ENCODE measurements around the gene KIF7. TPM values are rescaled to one million over a fixed set of nuclear protein-coding genes. Genes with fewer than 3 reads are reported as not detected.

Gene KIF7
- total and polyA plus RNA-seq, 2 experiments from 2014 or later: 4.6 to 20.1 TPM

DNA sequence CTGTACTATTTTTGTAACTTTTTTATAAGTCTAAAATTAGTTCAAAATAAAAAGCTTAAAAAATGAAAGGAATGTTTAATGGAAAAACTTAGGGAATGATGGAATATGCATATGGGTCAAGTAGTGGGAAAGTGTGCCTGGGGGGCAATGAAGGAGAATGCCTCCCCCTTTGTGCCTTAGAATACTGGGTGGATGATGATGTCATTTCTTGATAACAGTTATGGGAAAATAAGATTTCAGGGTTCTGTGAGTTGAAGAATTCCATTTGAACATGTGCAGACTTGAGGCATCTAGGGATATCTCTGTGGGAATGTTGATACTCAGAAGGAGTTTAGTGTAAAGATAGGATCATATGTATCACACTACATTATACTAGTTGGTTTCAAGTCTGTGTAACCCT, 49.1 kb upstream of the KIF7 start:
- H3K4me1 Mint-ChIP-seq: no peaks in the 10 kb centered on the region
- Histone ChIP-seq H3K79me2 (replicated peaks; ENCODE audit: insufficient read depth) (no peaks in the 10 kb centered on the region), H3K27ac (ENCODE audit: low read depth) (no peak overlapping the region), H3K27me3 (ENCODE audit: insufficient read depth) (no peaks in the 10 kb centered on the region), H4K20me1 (replicated peaks; ENCODE audit: insufficient read depth) (no peaks in the 10 kb centered on the region), H2AFZ (no peak overlapping the region), H3K4me1 (ENCODE audit: insufficient read depth) (no peaks in the 10 kb centered on the region), H3F3A (replicated peaks; ENCODE audit: low read depth) (no peaks in the 10 kb centered on the region), H3K9me2 (ENCODE audit: insufficient read depth) (no peaks in the 10 kb centered on the region), H3K4me3 (no peak overlapping the region), H3K4me2 (no peak overlapping the region), H3K36me3 (ENCODE audit: insufficient read depth) (no peaks in the 10 kb centered on the region)
- no peak overlapping the region for H3K27ac Mint-ChIP-seq
- no peak for DNase-seq (ENCODE audit: low spot score)
- TF ChIP-seq ZNF331 (CRISPR knock-in tag; IDR thresholded peaks at IDR 0.05; ENCODE audit: low read depth) (no peak), CREB1 (CRISPR knock-in tag; IDR thresholded peaks at IDR 0.05; ENCODE audit: low read depth) (no peak), POLR2AphosphoS5 (IDR thresholded peaks at IDR 0.05; ENCODE audit: low read depth) (no peak), STAT1 (IDR thresholded peaks at IDR 0.05; ENCODE audit: unreplicated experiment) (no peak), EZH2phosphoT487 (IDR thresholded peaks at IDR 0.05; ENCODE audit: unreplicated experiment) (no peak), EZH2 (IDR thresholded peaks at IDR 0.05; ENCODE audit: low read depth, unreplicated experiment) (no peak), NANOG (IDR thresholded peaks at IDR 0.05; ENCODE audit: borderline replicate concordance) (no peak), ZNF114 (CRISPR knock-in tag; IDR thresholded peaks at IDR 0.05) (no peak), JUNB (IDR thresholded peaks at IDR 0.05; ENCODE audit: unreplicated experiment) (no peak)
- TF ChIP-seq, protein P1, sequence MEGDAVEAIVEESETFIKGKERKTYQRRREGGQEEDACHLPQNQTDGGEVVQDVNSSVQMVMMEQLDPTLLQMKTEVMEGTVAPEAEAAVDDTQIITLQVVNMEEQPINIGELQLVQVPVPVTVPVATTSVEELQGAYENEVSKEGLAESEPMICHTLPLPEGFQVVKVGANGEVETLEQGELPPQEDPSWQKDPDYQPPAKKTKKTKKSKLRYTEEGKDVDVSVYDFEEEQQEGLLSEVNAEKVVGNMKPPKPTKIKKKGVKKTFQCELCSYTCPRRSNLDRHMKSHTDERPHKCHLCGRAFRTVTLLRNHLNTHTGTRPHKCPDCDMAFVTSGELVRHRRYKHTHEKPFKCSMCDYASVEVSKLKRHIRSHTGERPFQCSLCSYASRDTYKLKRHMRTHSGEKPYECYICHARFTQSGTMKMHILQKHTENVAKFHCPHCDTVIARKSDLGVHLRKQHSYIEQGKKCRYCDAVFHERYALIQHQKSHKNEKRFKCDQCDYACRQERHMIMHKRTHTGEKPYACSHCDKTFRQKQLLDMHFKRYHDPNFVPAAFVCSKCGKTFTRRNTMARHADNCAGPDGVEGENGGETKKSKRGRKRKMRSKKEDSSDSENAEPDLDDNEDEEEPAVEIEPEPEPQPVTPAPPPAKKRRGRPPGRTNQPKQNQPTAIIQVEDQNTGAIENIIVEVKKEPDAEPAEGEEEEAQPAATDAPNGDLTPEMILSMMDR (conservative IDR thresholded peaks at IDR 0.05; ENCODE audit: low read depth in 2 of 2): no peak
- TF ChIP-seq, protein P2, sequence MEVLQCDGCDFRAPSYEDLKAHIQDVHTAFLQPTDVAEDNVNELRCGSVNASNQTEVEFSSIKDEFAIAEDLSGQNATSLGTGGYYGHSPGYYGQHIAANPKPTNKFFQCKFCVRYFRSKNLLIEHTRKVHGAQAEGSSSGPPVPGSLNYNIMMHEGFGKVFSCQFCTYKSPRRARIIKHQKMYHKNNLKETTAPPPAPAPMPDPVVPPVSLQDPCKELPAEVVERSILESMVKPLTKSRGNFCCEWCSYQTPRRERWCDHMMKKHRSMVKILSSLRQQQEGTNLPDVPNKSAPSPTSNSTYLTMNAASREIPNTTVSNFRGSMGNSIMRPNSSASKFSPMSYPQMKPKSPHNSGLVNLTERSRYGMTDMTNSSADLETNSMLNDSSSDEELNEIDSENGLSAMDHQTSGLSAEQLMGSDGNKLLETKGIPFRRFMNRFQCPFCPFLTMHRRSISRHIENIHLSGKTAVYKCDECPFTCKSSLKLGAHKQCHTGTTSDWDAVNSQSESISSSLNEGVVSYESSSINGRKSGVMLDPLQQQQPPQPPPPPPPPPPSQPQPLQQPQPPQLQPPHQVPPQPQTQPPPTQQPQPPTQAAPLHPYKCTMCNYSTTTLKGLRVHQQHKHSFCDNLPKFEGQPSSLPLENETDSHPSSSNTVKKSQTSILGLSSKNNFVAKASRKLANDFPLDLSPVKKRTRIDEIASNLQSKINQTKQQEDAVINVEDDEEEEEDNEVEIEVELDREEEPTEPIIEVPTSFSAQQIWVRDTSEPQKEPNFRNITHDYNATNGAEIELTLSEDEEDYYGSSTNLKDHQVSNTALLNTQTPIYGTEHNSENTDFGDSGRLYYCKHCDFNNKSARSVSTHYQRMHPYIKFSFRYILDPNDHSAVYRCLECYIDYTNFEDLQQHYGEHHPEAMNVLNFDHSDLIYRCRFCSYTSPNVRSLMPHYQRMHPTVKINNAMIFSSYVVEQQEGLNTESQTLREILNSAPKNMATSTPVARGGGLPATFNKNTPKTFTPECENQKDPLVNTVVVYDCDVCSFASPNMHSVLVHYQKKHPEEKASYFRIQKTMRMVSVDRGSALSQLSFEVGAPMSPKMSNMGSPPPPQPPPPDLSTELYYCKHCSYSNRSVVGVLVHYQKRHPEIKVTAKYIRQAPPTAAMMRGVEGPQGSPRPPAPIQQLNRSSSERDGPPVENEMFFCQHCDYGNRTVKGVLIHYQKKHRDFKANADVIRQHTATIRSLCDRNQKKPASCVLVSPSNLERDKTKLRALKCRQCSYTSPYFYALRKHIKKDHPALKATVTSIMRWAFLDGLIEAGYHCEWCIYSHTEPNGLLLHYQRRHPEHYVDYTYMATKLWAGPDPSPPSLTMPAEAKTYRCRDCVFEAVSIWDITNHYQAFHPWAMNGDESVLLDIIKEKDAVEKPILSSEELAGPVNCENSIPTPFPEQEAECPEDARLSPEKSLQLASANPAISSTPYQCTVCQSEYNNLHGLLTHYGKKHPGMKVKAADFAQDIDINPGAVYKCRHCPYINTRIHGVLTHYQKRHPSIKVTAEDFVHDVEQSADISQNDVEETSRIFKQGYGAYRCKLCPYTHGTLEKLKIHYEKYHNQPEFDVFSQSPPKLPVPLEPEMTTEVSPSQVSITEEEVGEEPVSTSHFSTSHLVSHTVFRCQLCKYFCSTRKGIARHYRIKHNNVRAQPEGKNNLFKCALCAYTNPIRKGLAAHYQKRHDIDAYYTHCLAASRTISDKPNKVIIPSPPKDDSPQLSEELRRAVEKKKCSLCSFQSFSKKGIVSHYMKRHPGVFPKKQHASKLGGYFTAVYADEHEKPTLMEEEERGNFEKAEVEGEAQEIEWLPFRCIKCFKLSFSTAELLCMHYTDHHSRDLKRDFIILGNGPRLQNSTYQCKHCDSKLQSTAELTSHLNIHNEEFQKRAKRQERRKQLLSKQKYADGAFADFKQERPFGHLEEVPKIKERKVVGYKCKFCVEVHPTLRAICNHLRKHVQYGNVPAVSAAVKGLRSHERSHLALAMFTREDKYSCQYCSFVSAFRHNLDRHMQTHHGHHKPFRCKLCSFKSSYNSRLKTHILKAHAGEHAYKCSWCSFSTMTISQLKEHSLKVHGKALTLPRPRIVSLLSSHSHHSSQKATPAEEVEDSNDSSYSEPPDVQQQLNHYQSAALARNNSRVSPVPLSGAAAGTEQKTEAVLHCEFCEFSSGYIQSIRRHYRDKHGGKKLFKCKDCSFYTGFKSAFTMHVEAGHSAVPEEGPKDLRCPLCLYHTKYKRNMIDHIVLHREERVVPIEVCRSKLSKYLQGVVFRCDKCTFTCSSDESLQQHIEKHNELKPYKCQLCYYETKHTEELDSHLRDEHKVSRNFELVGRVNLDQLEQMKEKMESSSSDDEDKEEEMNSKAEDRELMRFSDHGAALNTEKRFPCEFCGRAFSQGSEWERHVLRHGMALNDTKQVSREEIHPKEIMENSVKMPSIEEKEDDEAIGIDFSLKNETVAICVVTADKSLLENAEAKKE (CRISPR knock-in tag; IDR thresholded peaks at IDR 0.05): no peak
- TF ChIP-seq, protein P3, sequence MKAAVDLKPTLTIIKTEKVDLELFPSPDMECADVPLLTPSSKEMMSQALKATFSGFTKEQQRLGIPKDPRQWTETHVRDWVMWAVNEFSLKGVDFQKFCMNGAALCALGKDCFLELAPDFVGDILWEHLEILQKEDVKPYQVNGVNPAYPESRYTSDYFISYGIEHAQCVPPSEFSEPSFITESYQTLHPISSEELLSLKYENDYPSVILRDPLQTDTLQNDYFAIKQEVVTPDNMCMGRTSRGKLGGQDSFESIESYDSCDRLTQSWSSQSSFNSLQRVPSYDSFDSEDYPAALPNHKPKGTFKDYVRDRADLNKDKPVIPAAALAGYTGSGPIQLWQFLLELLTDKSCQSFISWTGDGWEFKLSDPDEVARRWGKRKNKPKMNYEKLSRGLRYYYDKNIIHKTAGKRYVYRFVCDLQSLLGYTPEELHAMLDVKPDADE (IDR thresholded peaks at IDR 0.05): no peak
- TF ChIP-seq, protein P4, sequence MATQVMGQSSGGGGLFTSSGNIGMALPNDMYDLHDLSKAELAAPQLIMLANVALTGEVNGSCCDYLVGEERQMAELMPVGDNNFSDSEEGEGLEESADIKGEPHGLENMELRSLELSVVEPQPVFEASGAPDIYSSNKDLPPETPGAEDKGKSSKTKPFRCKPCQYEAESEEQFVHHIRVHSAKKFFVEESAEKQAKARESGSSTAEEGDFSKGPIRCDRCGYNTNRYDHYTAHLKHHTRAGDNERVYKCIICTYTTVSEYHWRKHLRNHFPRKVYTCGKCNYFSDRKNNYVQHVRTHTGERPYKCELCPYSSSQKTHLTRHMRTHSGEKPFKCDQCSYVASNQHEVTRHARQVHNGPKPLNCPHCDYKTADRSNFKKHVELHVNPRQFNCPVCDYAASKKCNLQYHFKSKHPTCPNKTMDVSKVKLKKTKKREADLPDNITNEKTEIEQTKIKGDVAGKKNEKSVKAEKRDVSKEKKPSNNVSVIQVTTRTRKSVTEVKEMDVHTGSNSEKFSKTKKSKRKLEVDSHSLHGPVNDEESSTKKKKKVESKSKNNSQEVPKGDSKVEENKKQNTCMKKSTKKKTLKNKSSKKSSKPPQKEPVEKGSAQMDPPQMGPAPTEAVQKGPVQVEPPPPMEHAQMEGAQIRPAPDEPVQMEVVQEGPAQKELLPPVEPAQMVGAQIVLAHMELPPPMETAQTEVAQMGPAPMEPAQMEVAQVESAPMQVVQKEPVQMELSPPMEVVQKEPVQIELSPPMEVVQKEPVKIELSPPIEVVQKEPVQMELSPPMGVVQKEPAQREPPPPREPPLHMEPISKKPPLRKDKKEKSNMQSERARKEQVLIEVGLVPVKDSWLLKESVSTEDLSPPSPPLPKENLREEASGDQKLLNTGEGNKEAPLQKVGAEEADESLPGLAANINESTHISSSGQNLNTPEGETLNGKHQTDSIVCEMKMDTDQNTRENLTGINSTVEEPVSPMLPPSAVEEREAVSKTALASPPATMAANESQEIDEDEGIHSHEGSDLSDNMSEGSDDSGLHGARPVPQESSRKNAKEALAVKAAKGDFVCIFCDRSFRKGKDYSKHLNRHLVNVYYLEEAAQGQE (IDR thresholded peaks at IDR 0.05; ENCODE audit: unreplicated experiment): no peak
- H3K9me3 Mint-ChIP-seq: no peaks in the 10 kb centered on the region
- ATAC-seq: no peak
- H3K36me3 Mint-ChIP-seq (ENCODE audit: low read depth): no peaks in the 10 kb centered on the region
- H3K27me3 Mint-ChIP-seq (ENCODE audit: insufficient read depth, low read depth, poor library complexity): peaks cover 3% of the 10 kb centered on the region
- no peak overlapping the region for H3K4me3 Mint-ChIP-seq

Data from GM23338 (cell line).